Tibial artery (tissue), 4 donors: ENCODE results near the gene IL25.
"Not testable (repeated sequence)": the region's sequence is repeated elsewhere in the genome, so short reads cannot be mapped to it uniquely, and the experiment has no call there.

Source experiments
- DNase-seq, 2 donors: peaks; one replicate each; pipeline ENCODE4 v3.0.0-alpha.2; 2019
- H3K27ac ChIP-seq, 2 donors: fragments of 200-600 bp; sonication (generic) in 1 of 2; 1 replicate in 1 of 2; 2 replicates in 1 of 2; pipeline ENCODE4 v1.5.1; 2018 to 2019; ENCODE audit warnings: mild to moderate bottlenecking in 1 of 2
- H3K27me3 ChIP-seq, 2 donors: fragments of 200-600 bp; sonication (generic) in 1 of 2; one replicate each; pipeline versions ENCODE4 v1.5.1 to v1.6.0; 2016 to 2019
- H3K36me3 ChIP-seq, 3 donors: fragments of 200-600 bp; sonication (generic) in 2 of 3; one replicate each; pipeline ENCODE4 v1.5.1; 2016 to 2019; ENCODE audit warnings: mild to moderate bottlenecking in 2 of 3
- H3K4me1 ChIP-seq, 4 donors: fragments of 200-600 bp; sonication (generic) in 2 of 4; 1 replicate in 3 of 4; 2 replicates in 1 of 4; pipeline ENCODE4 v1.5.1; 2016 to 2019
- H3K4me3 ChIP-seq, 2 donors: fragments of 200-600 bp; sonication (generic) in 1 of 2; 1 replicate in 1 of 2; 2 replicates in 1 of 2; pipeline ENCODE4 v1.5.1; 2018 to 2019; ENCODE audit warnings: mild to moderate bottlenecking in 2 of 2
- H3K9me3 ChIP-seq, 3 donors: fragments of 200-600 bp; sonication (generic) in 1 of 3; one replicate each; pipeline ENCODE4 v1.5.1; 2016 to 2019
- intact Hi-C: fragments of 100-400 bp; cut with DNase I; formaldehyde crosslinking; loops from one replicate; pipeline ENCODE4 v1.15.0; 2023; ENCODE audit warnings: low total_unique reads
- TF ChIP-seq, protein P1 (sequence below), 2 experiments: fragments of 200-600 bp in 1 of 2; fragments of 450-650 bp in 1 of 2; IDR thresholded peaks; one replicate each; pipeline ENCODE4 v1.5.1; 2017 to 2019; ENCODE audit warnings: antibody characterized with exemption in 2 of 2, mild to moderate bottlenecking in 1 of 2, moderate library complexity in 1 of 2

The IL25 gene

DNA sequence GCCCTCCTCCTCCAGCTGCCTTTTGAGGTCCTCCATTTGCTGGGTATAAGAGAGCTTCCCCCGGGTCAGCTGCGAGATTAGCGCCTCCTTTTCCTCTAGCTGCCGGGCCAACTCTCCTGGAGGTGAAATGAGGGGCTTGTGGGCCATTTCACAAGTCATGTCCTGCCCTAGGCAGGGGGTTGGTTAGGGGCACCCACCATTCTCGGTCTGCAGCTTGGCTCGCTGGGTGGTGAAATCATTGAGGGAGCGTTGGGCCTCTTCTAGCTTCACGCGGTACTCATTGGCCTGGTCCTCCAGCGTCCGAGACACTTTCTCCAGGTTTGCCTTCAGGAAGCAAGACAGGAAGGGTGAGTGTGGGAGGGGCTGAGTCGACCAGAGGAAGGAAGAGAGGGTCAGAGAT is 16.8 kb downstream of the IL25 start:
- Histone ChIP-seq H3K4me3 (no peak overlapping the region), H3K9me3 (no peaks in the 10 kb centered on the region), H3K27me3 (peaks cover 0 to 19% of the 10 kb centered on the region in 2 donors), H3K27ac (no peak overlapping the region), H3K4me1 (no peaks in the 10 kb centered on the region), H3K36me3 (no peaks in the 10 kb centered on the region)
- DNase-seq, result no peak
- intact Hi-C loops, result no loop called here
- TF ChIP-seq, protein P1, sequence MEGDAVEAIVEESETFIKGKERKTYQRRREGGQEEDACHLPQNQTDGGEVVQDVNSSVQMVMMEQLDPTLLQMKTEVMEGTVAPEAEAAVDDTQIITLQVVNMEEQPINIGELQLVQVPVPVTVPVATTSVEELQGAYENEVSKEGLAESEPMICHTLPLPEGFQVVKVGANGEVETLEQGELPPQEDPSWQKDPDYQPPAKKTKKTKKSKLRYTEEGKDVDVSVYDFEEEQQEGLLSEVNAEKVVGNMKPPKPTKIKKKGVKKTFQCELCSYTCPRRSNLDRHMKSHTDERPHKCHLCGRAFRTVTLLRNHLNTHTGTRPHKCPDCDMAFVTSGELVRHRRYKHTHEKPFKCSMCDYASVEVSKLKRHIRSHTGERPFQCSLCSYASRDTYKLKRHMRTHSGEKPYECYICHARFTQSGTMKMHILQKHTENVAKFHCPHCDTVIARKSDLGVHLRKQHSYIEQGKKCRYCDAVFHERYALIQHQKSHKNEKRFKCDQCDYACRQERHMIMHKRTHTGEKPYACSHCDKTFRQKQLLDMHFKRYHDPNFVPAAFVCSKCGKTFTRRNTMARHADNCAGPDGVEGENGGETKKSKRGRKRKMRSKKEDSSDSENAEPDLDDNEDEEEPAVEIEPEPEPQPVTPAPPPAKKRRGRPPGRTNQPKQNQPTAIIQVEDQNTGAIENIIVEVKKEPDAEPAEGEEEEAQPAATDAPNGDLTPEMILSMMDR (IDR thresholded peaks at IDR 0.05), result no peak

DNA sequence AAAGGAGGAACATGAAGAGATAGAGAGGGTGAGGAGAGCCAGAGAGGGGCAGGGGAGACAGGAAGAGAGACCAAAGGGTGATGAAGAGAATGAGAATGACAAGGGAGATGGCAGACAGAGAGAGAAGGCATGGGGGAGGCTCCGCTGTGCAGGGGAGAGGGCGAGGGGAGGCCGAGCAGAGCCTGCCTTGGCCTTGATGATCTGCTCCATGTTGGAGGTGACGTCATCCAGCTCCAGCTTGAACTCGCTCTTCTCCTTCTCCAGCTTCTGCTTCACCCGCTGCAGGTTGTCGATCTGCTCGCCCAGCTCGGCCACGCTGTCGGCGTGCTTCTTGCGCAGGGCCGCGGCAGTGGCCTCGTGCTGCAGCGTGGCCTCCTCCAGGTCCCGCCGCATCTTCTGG is 17.3 kb downstream of the IL25 start:
- H3K4me3 ChIP-seq, intact Hi-C loops, H3K36me3 ChIP-seq, DNase-seq, H3K27ac ChIP-seq, H3K4me1 ChIP-seq, H3K9me3 ChIP-seq: not testable (repeated sequence)
- peaks cover 0 to 19% of the 10 kb centered on the region in 2 donors for H3K27me3 ChIP-seq

DNA sequence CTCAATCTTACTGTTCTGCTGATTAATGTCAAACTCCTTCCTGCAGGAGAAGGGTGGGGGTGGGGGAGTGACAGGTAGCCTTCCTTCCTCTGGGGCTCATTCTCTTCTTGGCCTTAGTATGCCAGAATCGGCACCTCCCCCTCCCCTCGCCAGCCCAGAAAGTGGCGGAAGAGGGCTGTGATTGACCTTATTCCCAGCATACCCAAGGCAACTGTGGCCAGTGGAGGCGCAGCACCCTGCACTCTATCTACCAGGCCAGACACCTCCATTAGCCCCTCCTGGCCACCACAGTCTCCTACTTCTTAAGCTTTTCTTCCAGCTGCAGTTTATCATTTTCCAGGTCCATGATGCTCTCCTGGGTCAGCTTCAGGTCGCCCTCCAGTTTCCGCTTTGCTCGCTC is 20.0 kb downstream of the IL25 start:
- no peaks in the 10 kb centered on the region for H3K4me1 ChIP-seq
- H3K36me3 ChIP-seq, result no peaks in the 10 kb centered on the region
- intact Hi-C loops, result no loop called here

DNA sequence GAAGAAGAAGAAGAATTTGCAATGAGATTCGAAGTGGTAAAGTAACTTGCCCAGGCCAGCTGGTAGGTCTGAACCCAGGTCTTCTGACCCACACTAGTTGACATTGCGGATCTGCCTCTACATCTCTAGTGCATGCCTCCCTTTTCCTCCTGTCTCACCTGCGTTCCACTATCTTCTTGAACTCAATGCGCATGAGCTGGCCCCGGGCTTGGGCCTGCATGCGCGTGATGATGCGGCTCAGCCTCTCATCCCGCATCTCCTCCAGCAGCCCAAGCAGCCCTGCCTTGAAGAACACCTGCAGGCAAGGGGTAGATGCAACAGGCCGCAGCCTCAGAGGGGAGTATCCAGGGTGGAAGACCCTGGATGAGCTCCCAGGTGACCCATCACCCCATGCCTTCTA is 23.5 kb downstream of the IL25 start:
- TF ChIP-seq, protein P1 (IDR thresholded peaks at IDR 0.05), result no peak
- DNase-seq, result no peak
- H3K27ac ChIP-seq, result no peak overlapping the region
- no peaks in the 10 kb centered on the region for H3K4me1 ChIP-seq
- H3K36me3 ChIP-seq, result no peaks in the 10 kb centered on the region
- intact Hi-C loops, result no loop called here
- H3K9me3 ChIP-seq, result no peaks in the 10 kb centered on the region
- no peaks in the 10 kb centered on the region for H3K27me3 ChIP-seq
- no peak overlapping the region for H3K4me3 ChIP-seq

More for the DNA sequence above, 20.0 kb downstream of the IL25 start:
- H3K27ac ChIP-seq, result no peak overlapping the region
- DNase-seq, result no peak
- no peaks in the 10 kb centered on the region for H3K9me3 ChIP-seq
- H3K27me3 ChIP-seq, result peaks cover 0 to 19% of the 10 kb centered on the region in 2 donors
- TF ChIP-seq, protein P1 (IDR thresholded peaks at IDR 0.05), result no peak
- no peak overlapping the region for H3K4me3 ChIP-seq

DNA sequence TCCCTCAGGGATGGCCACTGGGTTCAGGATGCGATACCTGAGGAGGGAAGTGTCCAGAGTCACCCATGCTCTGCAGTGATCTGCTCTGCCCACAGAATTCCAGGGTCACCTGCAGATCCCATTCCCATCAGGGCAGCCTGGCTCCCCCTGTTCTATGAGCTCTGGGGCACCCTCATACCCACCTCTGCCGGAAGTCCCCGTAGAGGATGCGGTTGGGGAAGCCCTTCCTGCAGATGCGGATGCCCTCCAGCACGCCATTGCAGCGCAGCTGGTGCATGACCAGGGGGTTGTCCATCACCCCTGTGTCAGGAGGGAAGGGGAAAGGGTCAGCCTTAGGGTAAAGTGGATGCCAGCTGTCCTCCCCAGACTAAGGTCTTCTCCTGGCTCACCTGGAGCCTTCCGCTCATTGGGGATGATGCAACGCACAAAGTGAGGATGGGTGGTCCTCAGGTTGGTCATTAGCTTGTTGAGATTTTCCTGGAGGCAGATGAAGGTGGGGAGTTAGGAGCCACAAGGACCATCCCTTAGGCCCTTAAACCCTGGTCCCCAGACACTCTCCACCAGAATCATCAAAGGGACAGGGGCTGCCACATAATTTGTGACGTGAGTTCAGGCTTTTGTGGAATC is 24.3 kb downstream of the IL25 start:
- Histone ChIP-seq H3K27ac (no peak overlapping the region), H3K36me3 (no peaks in the 10 kb centered on the region), H3K4me1 (no peaks in the 10 kb centered on the region), H3K9me3 (no peaks in the 10 kb centered on the region), H3K4me3 (no peak overlapping the region), H3K27me3 (peaks cover 0 to under 1% of the 10 kb centered on the region in 2 donors)
- DNase-seq, result no peak
- TF ChIP-seq, protein P1 (IDR thresholded peaks at IDR 0.05), result no peak
- intact Hi-C loops, result no loop called here

DNA sequence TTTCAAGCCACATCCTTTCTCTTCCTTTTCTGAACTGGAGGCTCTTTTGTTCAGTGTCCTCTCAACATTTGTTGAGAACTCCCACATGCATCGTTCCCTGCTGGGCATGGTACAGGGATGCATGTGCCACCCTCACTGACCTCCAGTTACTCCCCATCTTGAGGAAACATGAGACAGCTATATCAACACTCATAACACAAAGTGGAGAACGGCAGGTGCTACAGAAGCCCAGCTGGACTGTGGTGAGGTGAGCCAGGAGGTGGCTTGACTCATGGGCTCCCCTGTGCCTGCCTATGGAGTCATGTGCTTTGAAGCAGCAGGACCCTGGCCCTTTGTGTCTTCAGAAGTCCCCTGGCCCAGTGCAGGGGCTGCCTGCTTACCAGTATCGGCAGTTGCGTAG is 25.7 kb downstream of the IL25 start:
- H3K4me1 ChIP-seq, result no peaks in the 10 kb centered on the region
- no peak overlapping the region for H3K27ac ChIP-seq
- H3K4me3 ChIP-seq, result no peak overlapping the region
- intact Hi-C loops, result no loop called here
- TF ChIP-seq, protein P1 (IDR thresholded peaks at IDR 0.05), result no peak
- no peaks in the 10 kb centered on the region for H3K36me3 ChIP-seq
- H3K9me3 ChIP-seq, result no peaks in the 10 kb centered on the region
- no peak for DNase-seq
- H3K27me3 ChIP-seq, result peaks cover 0 to 8% of the 10 kb centered on the region in 2 donors
